Astrocyte of the spinal cord (primary cell): ENCODE data around the gene LYPLA2.
A peak's percentile ranks its signal among the peaks of the same experiment; 100 is the strongest.

Experiments
- DNase-seq: peaks from one replicate; pipeline ENCODE4 v3.0.0; 2011; ENCODE audit warnings: low read depth, low spot score
- H3K4me3 ChIP-seq: 2 replicates; pipeline ENCODE4 v1.5.1; 2011; ENCODE audit warnings: low read depth, mild to moderate bottlenecking, low read length, moderate library complexity
- CTCF ChIP-seq: IDR thresholded peaks from 2 replicates; pipeline ENCODE4 v1.5.1; 2012; ENCODE audit warnings: low read depth, mild to moderate bottlenecking, low read length, inconsistent platforms
- in situ Hi-C: cut with HindIII; loops from 2 replicates; pipeline ENCODE4 v1.10.0; 2017; ENCODE audit warnings: low sequenced_read_pairs

Gene LYPLA2

GRCh38 chr1:23751050-23751814 lies 39.7 kb upstream of the LYPLA2 start:
- peak; percentile 81 for TF ChIP-seq CTCF
- in situ Hi-C loops: no loop called here
- no peak overlapping the region for H3K4me3 ChIP-seq
- DNase-seq: peak; percentile 34

- no peak for TF ChIP-seq CTCF
- no peak overlapping the region for H3K4me3 ChIP-seq
- in situ Hi-C loops: no loop called here
- DNase-seq: no peak
Observed at GRCh38 chr1:23751815-23752200, 39.1 kb upstream of the LYPLA2 start.

DNA sequence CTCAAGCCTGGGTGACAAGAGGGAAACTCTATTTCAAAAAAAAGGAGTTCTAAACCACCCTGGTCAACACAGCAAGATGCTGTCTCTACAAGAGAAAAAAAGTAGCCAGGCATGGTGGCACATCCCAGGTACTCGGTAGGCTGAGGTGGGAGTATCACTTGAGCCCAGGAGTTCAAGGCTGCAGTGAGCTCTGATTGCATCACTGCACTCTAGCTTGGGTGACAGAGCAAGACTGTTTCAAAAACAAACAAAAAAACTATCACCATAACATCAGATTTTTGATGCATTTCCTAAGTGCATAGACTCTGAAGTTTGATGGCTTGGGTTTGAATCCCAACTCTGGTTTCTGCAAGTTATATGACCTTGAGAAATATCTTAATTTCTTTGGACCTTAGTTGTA lies 38.0 kb upstream of the LYPLA2 start:
- TF ChIP-seq CTCF: no peak
- in situ Hi-C loops: no loop called here
- no peak for DNase-seq

GRCh38 chr1:23756676-23757075 lies 34.3 kb upstream of the LYPLA2 start:
- peak; percentile 35 for DNase-seq
- no peak overlapping the region for H3K4me3 ChIP-seq
- TF ChIP-seq CTCF: no peak
- in situ Hi-C loops: no loop called here

More for the DNA sequence above, 38.0 kb upstream of the LYPLA2 start:
- H3K4me3 ChIP-seq: no peak overlapping the region

DNA sequence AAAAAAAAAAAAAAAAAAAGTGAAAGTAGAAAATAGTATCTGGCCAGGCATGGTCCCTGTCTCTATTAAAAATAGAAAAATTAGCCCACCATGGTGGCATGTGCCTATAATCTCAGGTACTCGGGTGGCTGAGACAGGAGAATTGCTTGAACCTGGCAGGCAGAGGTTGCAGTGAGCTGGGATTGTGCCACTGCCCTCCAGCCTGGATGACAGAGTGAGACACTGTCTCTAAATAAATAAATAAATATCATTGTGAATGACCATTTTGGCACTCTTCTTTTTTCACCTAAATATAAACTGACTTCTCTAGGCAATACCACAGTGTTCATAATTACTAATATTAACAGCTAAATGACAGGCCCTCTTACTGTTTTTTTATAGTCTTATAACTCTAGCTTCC lies 33.1 kb upstream of the LYPLA2 start:
- TF ChIP-seq CTCF: no peak
- DNase-seq: no peak
- no peak overlapping the region for H3K4me3 ChIP-seq
- in situ Hi-C loops: no loop called here

- TF ChIP-seq CTCF: no peak
- in situ Hi-C loops: no loop called here
- DNase-seq: peak; percentile 8
- H3K4me3 ChIP-seq: no peak overlapping the region
Observed at GRCh38 chr1:23759277-23759676, 31.7 kb upstream of the LYPLA2 start.
